GM23338 (cell line): ENCODE data around the gene MYOZ3. TPM values are rescaled to one million over a fixed set of nuclear protein-coding genes. Genes with fewer than 3 reads are reported as not detected.

Source experiments
- ATAC-seq: fragments of 200-7000 bp; cut with Tn5 transposase; 3 replicates; pipeline ENCODE4 v1.9.1; 2020
- DNase-seq: peaks from one replicate; pipeline ENCODE4 v3.0.0-alpha.2; 2015; ENCODE audit warnings: low spot score
- H2AFZ ChIP-seq: fragments of 200-600 bp; sonication (generic); 2 replicates; pipeline ENCODE4 v1.8.0; 2016; ENCODE audit warnings: antibody characterized with exemption, mild to moderate bottlenecking, moderate library complexity
- H3F3A ChIP-seq: fragments of 200-600 bp; sonication (generic); replicated peaks from 2 replicates; pipeline ENCODE4 v1.8.0; 2017; ENCODE audit warnings: antibody characterized with exemption, mixed run types, low read depth
- H3K27ac ChIP-seq: fragments of 200-600 bp; sonication (generic); 2 replicates; pipeline ENCODE4 v1.6.1; 2016; ENCODE audit warnings: low read depth
- H3K27me3 ChIP-seq: fragments of 200-600 bp; sonication (generic); 2 replicates; pipeline ENCODE4 v1.8.0; 2016; ENCODE audit warnings: mild to moderate bottlenecking, mixed run types, moderate library complexity; ENCODE audit not compliant: insufficient read depth
- H3K36me3 ChIP-seq: fragments of 200-600 bp; sonication (generic); 2 replicates; pipeline ENCODE4 v1.8.0; 2016; ENCODE audit warnings: mild to moderate bottlenecking; ENCODE audit not compliant: insufficient read depth
- H3K4me1 ChIP-seq: fragments of 200-600 bp; sonication (generic); 2 replicates; pipeline ENCODE4 v1.8.0; 2016; ENCODE audit warnings: mild to moderate bottlenecking, moderate library complexity; ENCODE audit not compliant: insufficient read depth
- H3K4me2 ChIP-seq: fragments of 200-600 bp; sonication (generic); 2 replicates; pipeline ENCODE4 v1.7.1; 2017; ENCODE audit warnings: mixed run types
- H3K4me3 ChIP-seq: fragments of 200-600 bp; sonication (generic); 2 replicates; pipeline ENCODE4 v1.6.1; 2016; ENCODE audit warnings: mixed run types
- H3K79me2 ChIP-seq: fragments of 200-600 bp; sonication (generic); replicated peaks from 2 replicates; pipeline ENCODE4 v1.8.0; 2017; ENCODE audit warnings: mild to moderate bottlenecking; ENCODE audit not compliant: insufficient read depth
- H3K9me2 ChIP-seq: fragments of 200-600 bp; sonication (generic); 2 replicates; pipeline ENCODE4 v1.8.0; 2017; ENCODE audit not compliant: insufficient read depth
- H4K20me1 ChIP-seq: fragments of 200-600 bp; sonication (generic); replicated peaks from 2 replicates; pipeline ENCODE4 v1.8.0; 2017; ENCODE audit warnings: mild to moderate bottlenecking; ENCODE audit not compliant: insufficient read depth
- H3K27ac Mint-ChIP-seq: 2 replicates; pipeline ENCODE4 v1.8.0; 2020; ENCODE audit warnings: inconsistent platforms, mild to moderate bottlenecking, moderate library complexity, mixed read lengths
- H3K27me3 Mint-ChIP-seq: 3 replicates; pipeline ENCODE4 v1.8.0; 2022; ENCODE audit warnings: low read depth, mild to moderate bottlenecking, moderate library complexity, mixed read lengths, inconsistent platforms; ENCODE audit not compliant: insufficient read depth, poor library complexity
- H3K36me3 Mint-ChIP-seq: 3 replicates; pipeline ENCODE4 v1.8.0; 2021; ENCODE audit warnings: low read depth, mild to moderate bottlenecking, inconsistent platforms, moderate library complexity, mixed read lengths
- H3K4me1 Mint-ChIP-seq: 3 replicates; pipeline ENCODE4 v1.8.0; 2020; ENCODE audit warnings: mild to moderate bottlenecking, inconsistent platforms, mixed read lengths
- H3K4me3 Mint-ChIP-seq: 3 replicates; pipeline ENCODE4 v1.8.0; 2021; ENCODE audit warnings: moderate library complexity, mild to moderate bottlenecking, inconsistent platforms, mixed read lengths
- H3K9me3 Mint-ChIP-seq: 3 replicates; pipeline ENCODE4 v1.8.0; 2020; ENCODE audit warnings: moderate library complexity, mild to moderate bottlenecking, inconsistent platforms, mixed read lengths
- CREB1 ChIP-seq: fragments of 250-450 bp; sonication (Bioruptor Pico); IDR thresholded peaks from 2 replicates; pipeline ENCODE4 v1.5.0; 2020; ENCODE audit warnings: low read depth, mild to moderate bottlenecking, moderate library complexity
- ETS1 ChIP-seq: IDR thresholded peaks from 2 replicates; pipeline ENCODE4 v1.6.1; 2016; ENCODE audit warnings: antibody characterized with exemption
- EZH2 ChIP-seq: fragments of 200-600 bp; sonication (generic); IDR thresholded peaks from one replicate; pipeline ENCODE4 v1.8.0; 2017; ENCODE audit warnings: antibody characterized with exemption, mild to moderate bottlenecking, low read depth; ENCODE audit not compliant: unreplicated experiment
- EZH2phosphoT487 ChIP-seq: fragments of 200-600 bp; sonication (generic); IDR thresholded peaks from one replicate; pipeline ENCODE4 v1.8.1; 2018; ENCODE audit warnings: antibody characterized with exemption; ENCODE audit not compliant: unreplicated experiment
- JUNB ChIP-seq: IDR thresholded peaks from one replicate; pipeline ENCODE4 v1.6.1; 2016; ENCODE audit warnings: antibody characterized with exemption; ENCODE audit not compliant: unreplicated experiment
- NANOG ChIP-seq: IDR thresholded peaks from 2 replicates; pipeline ENCODE4 v1.6.1; 2016; ENCODE audit warnings: antibody characterized with exemption, borderline replicate concordance
- POLR2AphosphoS5 ChIP-seq: IDR thresholded peaks from 2 replicates; pipeline ENCODE4 v1.6.1; 2016; ENCODE audit warnings: antibody characterized with exemption, low read depth
- REST ChIP-seq: IDR thresholded peaks from one replicate; pipeline ENCODE4 v1.6.1; 2018; ENCODE audit warnings: antibody characterized with exemption; ENCODE audit not compliant: unreplicated experiment
- STAT1 ChIP-seq: IDR thresholded peaks from one replicate; pipeline ENCODE4 v1.6.1; 2016; ENCODE audit warnings: antibody characterized with exemption; ENCODE audit not compliant: unreplicated experiment
- ZNF114 ChIP-seq: fragments of 250-450 bp; sonication (Bioruptor Pico); IDR thresholded peaks from 2 replicates; pipeline ENCODE4 v1.5.0; 2020; ENCODE audit warnings: mild to moderate bottlenecking, moderate library complexity
- ZNF462 ChIP-seq: fragments of 250-450 bp; sonication (Bioruptor Pico); IDR thresholded peaks from 2 replicates; pipeline ENCODE4 v1.5.0; 2020; ENCODE audit warnings: mild to moderate bottlenecking, moderate library complexity
- polyA plus RNA-seq: library from polyadenylated mRNA; unstranded; fragments of >200 nt; fragmentation: Nextera tagmentation; extraction: Ambion mirVana; gene quantifications from 2 replicates; pipeline ENCODE4 v1.2.1, GENCODE V29; 2016
- total RNA-seq: library from RNA; depleted of rRNA; stranded (reverse); fragments of >200 nt; shearing (Covaris generic); gene quantifications from 2 replicates; pipeline ENCODE4 v1.2.3, GENCODE V29; 2014

The MYOZ3 gene
- total and polyA plus RNA-seq, 2 experiments from 2014 or later: 12.7 to 13.8 TPM

- H3F3A ChIP-seq: peaks cover 13% of the 10 kb centered on the region
- no peaks in the 10 kb centered on the region for H3K9me2 ChIP-seq
- no peak overlapping the region for H3K4me3 ChIP-seq
- H3K79me2 ChIP-seq: peaks cover 19% of the 10 kb centered on the region
- Mint-ChIP-seq H3K4me3 (no peak overlapping the region), H3K36me3 (peaks cover 32% of the 10 kb centered on the region), H3K4me1 (peaks cover 21% of the 10 kb centered on the region), H3K9me3 (no peaks in the 10 kb centered on the region), H3K27ac (no peak overlapping the region), H3K27me3 (peaks cover 4% of the 10 kb centered on the region)
- no peak overlapping the region for H2AFZ ChIP-seq
- ATAC-seq (no peak), DNase-seq (no peak)
- H3K4me1 ChIP-seq: peaks cover 11% of the 10 kb centered on the region; the same call in 1 of the 2 replicates
- no peaks in the 10 kb centered on the region for H3K36me3 ChIP-seq
- no peak for TF ChIP-seq EZH2
- TF ChIP-seq ZNF114 (CRISPR knock-in tag): no peak
- TF ChIP-seq CREB1 (CRISPR knock-in tag): no peak
- TF ChIP-seq JUNB: no peak
- no peak for TF ChIP-seq ETS1
- TF ChIP-seq ZNF462 (CRISPR knock-in tag): no peak
- no peak for TF ChIP-seq NANOG
- no peak for TF ChIP-seq POLR2AphosphoS5
- TF ChIP-seq EZH2phosphoT487: no peak
- no peak for TF ChIP-seq STAT1
- no peak for TF ChIP-seq REST
- H3K27ac ChIP-seq: no peak overlapping the region
- H4K20me1 ChIP-seq: no peaks in the 10 kb centered on the region
- no peak overlapping the region for H3K4me2 ChIP-seq
- H3K27me3 ChIP-seq: no peaks in the 10 kb centered on the region
Measured at GRCh38 chr5:150676578-150676977, 15.5 kb downstream of the MYOZ3 start.
